Testis (tissue), 3 donors: ENCODE results near the gene VOPP1. TPM values are rescaled to one million over a fixed set of nuclear protein-coding genes. Genes with fewer than 3 reads are reported as not detected.

Experiments used
- DNase-seq: peaks from one replicate; pipeline ENCODE4 v3.0.0-alpha.2; 2019
- H3K27ac ChIP-seq, 2 donors: fragments of 200-600 bp; sonication (generic); one replicate each; pipeline ENCODE4 v1.5.1; 2019
- H3K27me3 ChIP-seq: fragments of 200-600 bp; sonication (generic); one replicate; pipeline ENCODE4 v1.5.1; 2019
- H3K36me3 ChIP-seq: fragments of 200-600 bp; sonication (generic); one replicate; pipeline ENCODE4 v1.5.1; 2017; ENCODE audit warnings: low read depth; ENCODE audit errors: missing control alignments
- H3K4me1 ChIP-seq: fragments of 200-600 bp; sonication (generic); one replicate; pipeline ENCODE4 v1.5.1; 2019
- H3K4me3 ChIP-seq, 2 donors: fragments of 200-600 bp; sonication (generic); one replicate each; pipeline ENCODE4 v1.5.1; 2017 to 2019
- H3K9me3 ChIP-seq: fragments of 200-600 bp; sonication (generic); one replicate; pipeline ENCODE4 v1.5.1; 2017
- CTCF ChIP-seq, 3 experiments: fragments of 450-650 bp in 2 of 3; fragments of 200-600 bp in 1 of 3; sonication (generic) in 1 of 3; IDR thresholded peaks; one replicate each; pipeline ENCODE4 v1.5.1; 2016 to 2019; ENCODE audit warnings: antibody characterized with exemption in 3 of 3, mild to moderate bottlenecking in 2 of 3, moderate library complexity in 1 of 3
- POLR2A ChIP-seq: fragments of 450-650 bp; IDR thresholded peaks from one replicate; pipeline ENCODE4 v1.6.1; 2017; ENCODE audit warnings: antibody characterized with exemption, mild to moderate bottlenecking, moderate library complexity
- WGBS, 2 donors: methylation state at CpG; one replicate each; pipeline ENCODE4 v1.1.5; 2018; 5-methylcytosine and 5-hydroxymethylcytosine counted together
- intact Hi-C: fragments of 100-400 bp; cut with DNase I; formaldehyde crosslinking; loops from one replicate; pipeline ENCODE4 v1.15.1; 2023; ENCODE audit warnings: low total_unique reads
- polyA plus RNA-seq: library from polyadenylated mRNA; stranded (reverse); fragments of 350-450 nt; fragmentation: Illumina TruSeq; extraction: RNeasy Lipid Tissue Mini Kit (QIAGEN cat#74804); gene quantifications from one replicate; pipeline ENCODE4 v1.2.3, GENCODE V29; 2014; ENCODE audit warnings: low read depth, low replicate concordance; ENCODE audit not compliant: insufficient read depth
- total RNA-seq, 2 donors: library from RNA; depleted of rRNA; stranded (reverse); fragments of >200 nt; gene quantifications; one replicate each; pipeline ENCODE4 v1.2.3, GENCODE V29; 2016

VOPP1 gene
- total and polyA plus RNA-seq, 3 donors from 2014 or later = 25.0 to 29.3 (median 26.6) TPM

GRCh38 chr7:55438085-55438756, 134.1 kb downstream of the VOPP1 start:
- DNase-seq = no peak
- WGBS, 2 donors = 93 to 94% methylated on average over 13 of the region's 13 CpGs
- Histone ChIP-seq H3K36me3 (no peaks in the 10 kb centered on the region), H3K4me1 (no peaks in the 10 kb centered on the region), H3K9me3 (no peaks in the 10 kb centered on the region), H3K27ac (no peak overlapping the region), H3K27me3 (no peaks in the 10 kb centered on the region), H3K4me3 (no peak overlapping the region)
- intact Hi-C loops = no loop called here
- TF ChIP-seq CTCF (IDR thresholded peaks at IDR 0.05) = no peak
- no peak for TF ChIP-seq POLR2A

DNA sequence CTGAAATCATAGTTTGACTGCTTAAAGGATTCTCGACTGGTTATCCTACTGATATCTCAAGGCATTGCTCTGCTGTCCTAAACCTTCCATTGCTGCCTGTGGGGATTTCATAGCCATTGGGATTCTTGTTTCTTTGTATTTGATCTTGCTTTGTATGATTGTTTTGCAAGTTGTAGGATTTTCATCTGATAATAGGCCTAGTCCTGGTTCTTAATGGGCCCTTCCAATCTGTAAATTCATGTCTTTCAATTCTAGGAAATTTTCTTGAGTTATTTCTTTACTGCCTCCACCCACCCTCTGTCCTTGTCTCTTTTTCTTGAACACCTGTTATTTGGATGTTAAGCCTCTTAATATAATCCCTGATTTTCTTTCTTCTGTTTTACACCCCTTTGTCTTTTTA, 134.9 kb downstream of the VOPP1 start:
- Histone ChIP-seq H3K27ac (no peak overlapping the region), H3K4me3 (no peak overlapping the region), H3K27me3 (no peaks in the 10 kb centered on the region), H3K4me1 (no peaks in the 10 kb centered on the region), H3K9me3 (no peaks in the 10 kb centered on the region), H3K36me3 (no peaks in the 10 kb centered on the region)
- intact Hi-C loops = no loop called here
- TF ChIP-seq CTCF (IDR thresholded peaks at IDR 0.05) = no peak
- TF ChIP-seq POLR2A = no peak
- no peak for DNase-seq
- 86 to 100% methylated on average over 1 of the region's 1 CpG for WGBS, 2 donors

GRCh38 chr7:55436457-55436856, 135.8 kb downstream of the VOPP1 start:
- no peak for DNase-seq
- no peaks in the 10 kb centered on the region for H3K36me3 ChIP-seq
- H3K27me3 ChIP-seq = no peaks in the 10 kb centered on the region
- intact Hi-C loops = no loop called here
- WGBS, 2 donors = 73 to 80% methylated on average over 5 to 10 of the region's 10 CpGs
- H3K4me1 ChIP-seq = no peaks in the 10 kb centered on the region
- H3K9me3 ChIP-seq = no peaks in the 10 kb centered on the region
- no peak overlapping the region for H3K27ac ChIP-seq
- TF ChIP-seq CTCF (IDR thresholded peaks at IDR 0.05) = no peak
- TF ChIP-seq POLR2A = no peak
- no peak overlapping the region for H3K4me3 ChIP-seq

DNA sequence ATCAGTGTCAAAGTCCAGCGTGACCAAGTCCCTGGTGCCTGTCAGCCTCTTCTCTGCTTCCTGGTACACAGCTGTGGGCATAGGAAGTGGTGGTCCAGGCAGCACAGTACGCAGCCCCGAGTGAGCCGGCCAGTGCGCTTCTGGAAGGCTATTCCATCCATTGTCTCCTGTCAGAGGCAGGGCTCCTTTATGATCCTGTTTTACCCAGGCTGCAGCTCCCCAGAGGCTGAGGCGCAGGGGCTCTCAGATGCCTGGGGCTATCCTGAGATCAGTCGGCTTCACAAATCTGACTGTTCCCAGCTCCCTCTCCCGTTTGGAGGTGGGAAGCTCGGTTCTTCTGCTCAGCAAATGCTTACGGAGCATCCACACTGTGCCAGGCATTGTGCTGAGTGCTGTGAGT, 136.8 kb downstream of the VOPP1 start:
- intact Hi-C loops = no loop called here
- Histone ChIP-seq H3K36me3 (no peaks in the 10 kb centered on the region), H3K4me3 (no peak overlapping the region), H3K4me1 (no peaks in the 10 kb centered on the region), H3K9me3 (no peaks in the 10 kb centered on the region), H3K27me3 (no peaks in the 10 kb centered on the region), H3K27ac (no peak overlapping the region)
- TF ChIP-seq CTCF (IDR thresholded peaks at IDR 0.05) (no peak), POLR2A (no peak)
- WGBS, 2 donors = 89% methylated on average over 6 to 10 of the region's 10 CpGs
- no peak for DNase-seq
